ENCODE data around the gene TAPT1. TPM values are rescaled to one million over a fixed set of nuclear protein-coding genes. Genes with fewer than 3 reads are reported as not detected.
A peak's percentile ranks its signal among the peaks of the same experiment; 100 is the strongest.

TAPT1 gene
- total RNA-seq, 2 donors from 2014 or later = 19.7 to 21.1 TPM

DNA sequence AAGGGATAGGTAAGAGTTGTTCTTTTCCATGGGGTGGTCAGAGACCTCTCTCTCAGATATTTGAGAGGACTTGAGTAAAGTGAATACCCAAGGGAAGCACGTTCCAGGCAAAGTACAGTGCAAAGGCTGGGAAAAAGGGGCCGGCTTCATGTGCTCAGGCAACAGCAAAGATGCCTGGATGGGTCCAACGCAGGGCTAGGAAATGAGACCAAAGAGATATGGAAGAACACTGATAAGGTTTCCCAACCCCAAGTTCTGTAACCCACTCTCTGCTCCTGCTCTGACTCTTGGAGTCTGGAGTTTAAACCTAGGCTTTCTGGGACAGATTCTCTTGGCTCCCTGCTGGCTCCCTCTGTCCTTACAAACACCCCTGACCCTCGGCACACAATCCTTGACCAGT is 106.3 kb downstream of the TAPT1 start:
- H3K4me3 ChIP-seq = no peak overlapping the region

GRCh38 chr4:16118090-16118489 is 108.2 kb downstream of the TAPT1 start:
- no peaks in the 10 kb centered on the region for H3K27me3 ChIP-seq
- no peaks in the 10 kb centered on the region for H3K9me3 ChIP-seq
- no peaks in the 10 kb centered on the region for H3K36me3 ChIP-seq
- peak overlapping the region; percentile 22 to 82 for H3K27ac ChIP-seq
- H3K4me3 ChIP-seq = no peak overlapping the region
- TF ChIP-seq, protein P1, sequence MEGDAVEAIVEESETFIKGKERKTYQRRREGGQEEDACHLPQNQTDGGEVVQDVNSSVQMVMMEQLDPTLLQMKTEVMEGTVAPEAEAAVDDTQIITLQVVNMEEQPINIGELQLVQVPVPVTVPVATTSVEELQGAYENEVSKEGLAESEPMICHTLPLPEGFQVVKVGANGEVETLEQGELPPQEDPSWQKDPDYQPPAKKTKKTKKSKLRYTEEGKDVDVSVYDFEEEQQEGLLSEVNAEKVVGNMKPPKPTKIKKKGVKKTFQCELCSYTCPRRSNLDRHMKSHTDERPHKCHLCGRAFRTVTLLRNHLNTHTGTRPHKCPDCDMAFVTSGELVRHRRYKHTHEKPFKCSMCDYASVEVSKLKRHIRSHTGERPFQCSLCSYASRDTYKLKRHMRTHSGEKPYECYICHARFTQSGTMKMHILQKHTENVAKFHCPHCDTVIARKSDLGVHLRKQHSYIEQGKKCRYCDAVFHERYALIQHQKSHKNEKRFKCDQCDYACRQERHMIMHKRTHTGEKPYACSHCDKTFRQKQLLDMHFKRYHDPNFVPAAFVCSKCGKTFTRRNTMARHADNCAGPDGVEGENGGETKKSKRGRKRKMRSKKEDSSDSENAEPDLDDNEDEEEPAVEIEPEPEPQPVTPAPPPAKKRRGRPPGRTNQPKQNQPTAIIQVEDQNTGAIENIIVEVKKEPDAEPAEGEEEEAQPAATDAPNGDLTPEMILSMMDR (IDR thresholded peaks at IDR 0.05) = no peak
- peak; percentile 16 for DNase-seq (ENCODE audit: low spot score)
- H3K4me1 ChIP-seq = peaks cover 0 to 17% of the 10 kb centered on the region in 2 donors

More for the DNA sequence above, 106.3 kb downstream of the TAPT1 start:
- DNase-seq (ENCODE audit: low spot score) = no peak
- Histone ChIP-seq H3K4me1 (peaks cover 0 to 28% of the 10 kb centered on the region in 2 donors), H3K27me3 (no peaks in the 10 kb centered on the region), H3K36me3 (no peaks in the 10 kb centered on the region), H3K9me3 (no peaks in the 10 kb centered on the region), H3K27ac (peak overlapping the region in 1 of 2 donors; percentile 42)
- TF ChIP-seq, protein P1 (IDR thresholded peaks at IDR 0.05) = no peak

DNA sequence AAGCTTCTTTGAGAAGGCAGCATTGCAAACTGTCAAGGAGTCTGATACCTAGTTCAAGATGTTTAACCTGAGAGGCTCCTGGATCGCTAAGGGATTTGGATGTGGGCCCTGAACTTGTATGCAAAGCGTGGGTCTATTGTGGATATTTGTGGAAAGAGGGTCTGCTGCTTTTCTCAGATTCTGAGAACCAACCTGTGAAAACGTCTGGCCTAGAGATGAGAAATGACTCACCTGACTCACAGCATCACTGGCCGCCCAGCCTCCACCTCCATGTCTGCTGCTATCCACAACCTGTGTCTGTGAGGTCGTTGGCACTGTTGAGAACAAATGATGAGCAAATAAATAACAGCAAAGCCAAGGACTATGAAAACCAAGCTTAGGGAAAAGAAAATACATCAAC is 109.1 kb downstream of the TAPT1 start:
- Histone ChIP-seq H3K9me3 (no peaks in the 10 kb centered on the region), H3K4me3 (no peak overlapping the region), H3K27ac (peak overlapping the region in 1 of 2 donors; percentile 82), H3K4me1 (peaks cover 0 to 17% of the 10 kb centered on the region in 2 donors), H3K36me3 (no peaks in the 10 kb centered on the region), H3K27me3 (no peaks in the 10 kb centered on the region)
- TF ChIP-seq, protein P1 (IDR thresholded peaks at IDR 0.05) = no peak
- DNase-seq (ENCODE audit: low spot score) = peak; percentile 53

GRCh38 chr4:16116493-16116990 is 109.7 kb downstream of the TAPT1 start:
- Histone ChIP-seq H3K27me3 (no peaks in the 10 kb centered on the region), H3K4me1 (peaks cover 0 to 17% of the 10 kb centered on the region in 2 donors), H3K9me3 (no peaks in the 10 kb centered on the region), H3K4me3 (no peak overlapping the region), H3K27ac (peak overlapping the region in 1 of 2 donors; percentile 82), H3K36me3 (no peaks in the 10 kb centered on the region)
- TF ChIP-seq, protein P1 (IDR thresholded peaks at IDR 0.05) = no peak
- peak; percentile 38 for DNase-seq (ENCODE audit: low spot score)

GRCh38 chr4:16116019-16116418 is 110.3 kb downstream of the TAPT1 start:
- Histone ChIP-seq H3K27ac (peak overlapping the region in 1 of 2 donors; percentile 40), H3K4me3 (no peak overlapping the region), H3K9me3 (no peaks in the 10 kb centered on the region), H3K27me3 (no peaks in the 10 kb centered on the region), H3K36me3 (no peaks in the 10 kb centered on the region), H3K4me1 (peaks cover 0 to 17% of the 10 kb centered on the region in 2 donors)
- TF ChIP-seq, protein P1 (IDR thresholded peaks at IDR 0.05) = no peak
- peak; percentile 44 for DNase-seq (ENCODE audit: low spot score)

DNA sequence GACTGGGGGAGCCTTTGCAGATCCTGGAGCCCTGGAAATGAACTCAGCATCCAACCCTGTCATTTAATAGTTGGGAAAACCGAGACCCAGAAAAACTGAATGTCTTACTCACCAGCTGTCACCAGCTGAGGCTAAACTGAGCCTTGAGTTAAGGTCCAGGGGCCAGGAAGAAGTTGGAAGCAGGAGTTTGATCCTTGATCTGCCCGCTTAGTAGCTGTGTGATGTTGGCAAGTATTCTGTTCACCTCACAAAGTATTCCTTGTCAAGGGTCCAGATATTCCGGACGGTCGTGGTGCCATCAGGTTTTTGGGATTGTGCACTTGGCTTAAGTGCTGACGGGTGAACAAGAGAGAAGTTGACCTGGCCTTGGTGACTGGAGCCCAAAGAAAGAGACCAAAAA is 111.7 kb downstream of the TAPT1 start:
- H3K27me3 ChIP-seq = no peaks in the 10 kb centered on the region
- H3K27ac ChIP-seq = no peak overlapping the region
- peaks cover 0 to 17% of the 10 kb centered on the region in 2 donors for H3K4me1 ChIP-seq
- H3K4me3 ChIP-seq = no peak overlapping the region
- DNase-seq (ENCODE audit: low spot score) = no peak
- H3K9me3 ChIP-seq = no peaks in the 10 kb centered on the region
- no peaks in the 10 kb centered on the region for H3K36me3 ChIP-seq
- TF ChIP-seq, protein P1 (IDR thresholded peaks at IDR 0.05) = no peak
